ENCODE measurements around the gene IL1RAPL1. TPM values are rescaled to one million over a fixed set of nuclear protein-coding genes. Genes with fewer than 3 reads are reported as not detected.
"Not testable (repeated sequence)": the region's sequence is repeated elsewhere in the genome, so short reads cannot be mapped to it uniquely, and the experiment has no call there.

Gene IL1RAPL1
- total RNA-seq, 1 donor from 2014 or later, result not detected

DNA sequence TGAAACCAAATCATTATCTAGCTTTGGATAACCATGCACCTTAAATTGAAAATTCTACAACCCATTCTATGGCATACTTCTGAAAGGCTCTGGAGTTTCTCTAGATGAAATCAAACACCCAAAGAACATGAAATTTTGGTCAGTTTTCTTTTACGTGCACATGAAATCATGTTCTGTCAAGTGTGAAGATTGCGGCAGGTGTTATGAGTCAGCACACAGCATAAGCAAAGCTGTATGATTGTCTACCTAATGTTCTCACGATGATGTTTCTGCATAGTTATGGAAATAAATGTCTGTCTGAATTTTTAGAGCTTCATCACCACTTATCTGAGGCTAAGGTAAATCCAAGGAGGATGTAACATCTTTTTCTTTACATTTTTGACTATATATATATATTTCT lies 495.3 kb downstream of the IL1RAPL1 start:
- Mint-ChIP-seq H3K9me3 (no peaks in the 10 kb centered on the region), H3K4me3 (no peak overlapping the region), H3K27me3 (no peaks in the 10 kb centered on the region), H3K36me3 (ENCODE audit: low read depth) (no peaks in the 10 kb centered on the region), H3K27ac (no peak overlapping the region), H3K4me1 (no peaks in the 10 kb centered on the region)
- no peak for DNase-seq
- intact Hi-C loops (cut with micrococcal nuclease), result no loop called here

DNA sequence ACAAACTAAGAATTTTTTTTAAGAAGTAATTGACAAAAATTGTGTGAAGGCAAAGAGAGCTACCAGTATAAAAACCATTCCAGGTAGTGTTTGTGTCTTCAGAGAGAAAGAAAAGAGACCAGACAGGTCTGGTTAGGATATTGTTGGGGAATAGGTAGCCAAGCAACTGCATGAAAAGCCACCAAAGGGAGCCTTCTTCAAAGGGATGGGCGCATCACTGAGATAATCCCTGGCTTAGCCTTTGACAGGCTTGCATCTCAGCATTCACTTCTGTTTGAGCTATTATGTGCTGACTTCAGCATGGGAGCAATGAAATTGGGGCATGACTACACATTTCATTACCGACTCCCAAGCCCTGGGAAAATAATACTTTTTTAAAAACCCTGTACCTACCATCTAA lies 496.6 kb downstream of the IL1RAPL1 start:
- Mint-ChIP-seq H3K9me3 (no peaks in the 10 kb centered on the region), H3K27me3 (no peaks in the 10 kb centered on the region), H3K4me1 (no peaks in the 10 kb centered on the region), H3K36me3 (ENCODE audit: low read depth) (no peaks in the 10 kb centered on the region), H3K27ac (no peak overlapping the region), H3K4me3 (no peak overlapping the region)
- DNase-seq, result no peak
- intact Hi-C loops (cut with micrococcal nuclease), result no loop called here

DNA sequence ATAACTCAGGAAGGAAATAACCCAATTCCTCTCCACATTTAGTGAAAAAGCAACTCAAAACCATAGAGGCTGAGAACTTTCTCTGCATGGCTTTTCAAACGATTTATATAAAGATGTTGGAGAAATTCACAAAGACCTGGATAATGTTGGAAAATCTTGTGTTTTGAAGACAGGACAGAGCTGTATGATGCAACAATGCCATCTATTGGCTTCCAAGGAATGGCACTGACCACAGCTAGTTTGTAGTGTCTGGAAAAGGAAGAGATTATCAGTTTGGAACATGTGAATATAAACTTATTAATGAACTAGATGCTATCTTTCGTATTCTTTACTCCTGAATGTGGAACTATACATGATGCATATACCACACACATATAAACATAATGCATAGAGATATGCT lies 503.6 kb downstream of the IL1RAPL1 start:
- Mint-ChIP-seq H3K27me3 (no peaks in the 10 kb centered on the region), H3K4me3 (no peak overlapping the region), H3K36me3 (ENCODE audit: low read depth) (no peaks in the 10 kb centered on the region), H3K9me3 (no peaks in the 10 kb centered on the region), H3K27ac (no peak overlapping the region), H3K4me1 (no peaks in the 10 kb centered on the region)
- no peak for DNase-seq
- intact Hi-C loops (cut with micrococcal nuclease), result no loop called here

DNA sequence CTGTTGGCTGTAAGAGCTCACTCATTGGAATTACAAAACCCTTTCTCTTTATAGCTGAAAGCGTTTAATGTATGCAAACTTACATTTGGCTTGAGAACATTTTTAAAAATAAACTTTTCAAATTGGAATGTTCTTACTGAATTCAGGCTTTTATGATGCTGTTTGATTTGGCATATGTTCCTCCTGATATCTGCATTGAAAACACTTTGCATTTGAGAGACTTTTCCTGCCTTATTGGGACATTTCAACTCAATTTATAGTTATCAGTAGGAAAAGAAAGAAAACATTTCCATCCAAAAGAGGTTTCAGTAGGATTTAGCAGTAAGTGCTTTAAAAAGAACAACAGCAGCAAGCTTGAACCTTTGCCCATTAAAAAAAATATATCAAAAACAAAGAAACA lies 520.0 kb downstream of the IL1RAPL1 start:
- DNase-seq, result no peak
- no peaks in the 10 kb centered on the region for H3K27me3 Mint-ChIP-seq
- intact Hi-C loops (cut with micrococcal nuclease), result no loop called here
- no peaks in the 10 kb centered on the region for H3K4me1 Mint-ChIP-seq
- no peaks in the 10 kb centered on the region for H3K9me3 Mint-ChIP-seq
- H3K27ac Mint-ChIP-seq, result no peak overlapping the region
- H3K36me3 Mint-ChIP-seq (ENCODE audit: low read depth), result no peaks in the 10 kb centered on the region
- H3K4me3 Mint-ChIP-seq, result no peak overlapping the region

DNA sequence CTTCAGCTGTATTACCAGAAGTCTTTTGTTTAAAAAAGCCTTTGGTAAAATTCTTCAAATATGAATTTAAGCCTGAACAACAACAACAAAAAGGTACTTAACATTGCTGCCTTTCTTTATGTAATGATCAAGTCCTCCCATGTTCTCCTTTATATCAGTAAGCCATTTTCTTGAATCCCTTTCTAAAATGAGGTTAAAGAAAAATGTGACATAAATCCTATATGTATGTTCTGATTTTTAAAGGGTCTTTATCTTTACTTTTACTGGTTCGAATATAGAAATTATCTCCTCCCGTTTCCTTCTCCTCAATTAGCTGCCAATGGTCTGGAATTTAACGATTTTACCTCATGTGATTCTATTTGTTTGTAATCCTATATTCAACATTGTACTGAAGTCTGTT lies 522.8 kb downstream of the IL1RAPL1 start:
- no peak overlapping the region for H3K4me3 Mint-ChIP-seq
- H3K9me3 Mint-ChIP-seq, result no peaks in the 10 kb centered on the region
- intact Hi-C loops (cut with micrococcal nuclease), result no loop called here
- H3K36me3 Mint-ChIP-seq (ENCODE audit: low read depth), result no peaks in the 10 kb centered on the region
- H3K4me1 Mint-ChIP-seq, result no peaks in the 10 kb centered on the region
- H3K27ac Mint-ChIP-seq, result no peak overlapping the region
- no peaks in the 10 kb centered on the region for H3K27me3 Mint-ChIP-seq
- no peak for DNase-seq

DNA sequence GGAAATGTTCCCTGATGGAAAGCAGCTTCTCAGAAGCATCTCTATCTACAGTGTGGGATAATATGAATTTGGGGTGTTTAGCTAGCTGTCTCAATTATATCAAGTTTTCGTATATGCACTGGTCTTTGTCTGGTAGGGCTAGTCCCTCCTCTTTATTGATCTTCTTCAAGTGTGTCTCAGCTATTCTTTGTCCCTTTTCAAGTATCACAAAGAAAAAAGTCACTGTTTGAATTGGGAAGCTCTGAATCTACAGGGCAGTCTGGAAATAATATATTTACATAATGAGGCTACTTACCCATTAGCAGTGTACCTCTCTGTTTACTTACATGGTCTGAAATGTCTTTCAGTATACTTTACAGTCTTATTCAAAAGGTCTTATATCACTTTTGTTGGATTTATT lies 526.0 kb downstream of the IL1RAPL1 start:
- intact Hi-C loops (cut with micrococcal nuclease), result no loop called here
- Mint-ChIP-seq H3K36me3 (ENCODE audit: low read depth) (no peaks in the 10 kb centered on the region), H3K27me3 (no peaks in the 10 kb centered on the region), H3K9me3 (no peaks in the 10 kb centered on the region), H3K27ac (no peak overlapping the region), H3K4me1 (no peaks in the 10 kb centered on the region), H3K4me3 (no peak overlapping the region)
- no peak for DNase-seq

DNA sequence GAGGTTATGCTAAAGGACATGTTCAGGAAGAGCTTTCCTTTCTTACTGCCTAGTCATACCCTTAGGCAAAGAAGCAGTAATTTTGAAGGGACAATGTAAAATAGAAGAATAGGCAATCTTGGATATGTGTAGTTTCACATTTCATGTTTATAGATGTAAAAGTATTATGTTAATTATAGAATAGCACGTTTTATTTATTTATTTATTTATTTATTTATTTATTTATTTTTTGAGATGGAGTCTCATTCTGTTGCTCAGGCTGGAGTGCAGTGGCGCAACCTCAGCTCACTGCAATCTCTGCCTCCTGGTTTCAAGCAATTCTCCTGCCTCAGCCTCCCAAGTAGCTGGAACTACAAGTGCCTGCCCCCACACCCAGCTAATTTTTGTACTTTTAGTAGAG lies 535.6 kb downstream of the IL1RAPL1 start:
- intact Hi-C loops (cut with micrococcal nuclease); H3K27me3 Mint-ChIP-seq; H3K9me3 Mint-ChIP-seq; H3K4me1 Mint-ChIP-seq; H3K4me3 Mint-ChIP-seq; H3K36me3 Mint-ChIP-seq (ENCODE audit: low read depth); H3K27ac Mint-ChIP-seq; DNase-seq: not testable (repeated sequence)

DNA sequence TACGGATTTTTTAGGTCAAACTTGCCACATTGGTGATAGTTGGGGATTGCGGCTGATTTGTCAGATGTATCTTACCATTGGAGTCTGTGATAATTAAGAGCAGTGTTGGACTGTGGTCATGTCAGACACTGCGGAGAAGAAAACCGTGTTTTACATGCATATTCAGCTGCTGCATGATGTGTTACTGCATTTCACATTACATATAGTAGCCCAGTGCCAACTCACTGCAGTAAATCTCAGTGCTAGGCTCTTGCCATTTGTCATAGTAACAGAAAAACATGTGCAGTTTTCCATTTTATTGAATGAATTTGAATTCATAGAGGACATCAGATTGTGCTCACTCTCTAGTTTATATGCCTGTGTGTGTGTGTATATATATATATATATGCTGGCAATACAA lies 543.7 kb downstream of the IL1RAPL1 start:
- DNase-seq, result no peak
- H3K4me3 Mint-ChIP-seq, result no peak overlapping the region
- no peak overlapping the region for H3K27ac Mint-ChIP-seq
- H3K4me1 Mint-ChIP-seq, result no peaks in the 10 kb centered on the region
- no peaks in the 10 kb centered on the region for H3K27me3 Mint-ChIP-seq
- no peaks in the 10 kb centered on the region for H3K9me3 Mint-ChIP-seq
- intact Hi-C loops (cut with micrococcal nuclease), result no loop called here
- H3K36me3 Mint-ChIP-seq (ENCODE audit: low read depth), result no peaks in the 10 kb centered on the region

DNA sequence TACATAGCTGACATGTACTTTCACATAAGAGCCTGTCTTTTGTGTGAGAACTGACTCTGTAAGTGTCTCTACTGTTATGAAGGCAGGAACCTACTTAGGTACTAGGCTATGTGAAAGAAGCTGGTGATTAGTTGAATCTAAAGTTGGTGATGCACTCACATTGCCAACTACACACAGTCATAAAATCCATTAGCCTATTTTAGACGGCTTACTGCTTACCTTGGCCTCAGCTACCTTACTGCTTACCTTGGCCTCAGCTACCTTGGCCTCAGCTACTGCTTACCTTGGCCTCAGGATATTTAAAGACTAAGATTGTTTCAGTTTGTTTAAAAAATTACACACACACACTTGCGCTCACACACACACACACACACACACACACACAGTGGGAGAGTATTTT lies 549.7 kb downstream of the IL1RAPL1 start:
- H3K36me3 Mint-ChIP-seq (ENCODE audit: low read depth), result no peaks in the 10 kb centered on the region
- intact Hi-C loops (cut with micrococcal nuclease), result no loop called here
- no peak for DNase-seq
- no peak overlapping the region for H3K4me3 Mint-ChIP-seq
- H3K9me3 Mint-ChIP-seq, result no peaks in the 10 kb centered on the region
- no peaks in the 10 kb centered on the region for H3K27me3 Mint-ChIP-seq
- no peak overlapping the region for H3K27ac Mint-ChIP-seq
- no peaks in the 10 kb centered on the region for H3K4me1 Mint-ChIP-seq

DNA sequence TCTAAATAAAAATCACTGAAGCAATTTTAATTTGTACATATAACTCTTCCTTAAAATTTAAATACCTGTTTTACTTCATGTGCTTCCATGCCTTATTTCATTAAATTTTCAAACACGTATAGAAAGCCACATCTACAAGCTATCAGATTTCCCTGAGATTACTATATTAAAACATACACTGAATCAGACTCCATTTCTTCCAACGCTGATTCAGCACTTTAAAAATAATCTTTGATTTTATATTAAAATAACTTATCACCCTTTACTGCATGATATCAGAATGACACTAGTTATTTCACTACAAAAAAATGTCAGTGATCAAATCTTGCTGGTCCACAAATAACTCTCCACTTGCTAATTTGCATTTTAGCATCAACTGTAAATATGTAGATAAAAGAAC lies 550.8 kb downstream of the IL1RAPL1 start:
- no peaks in the 10 kb centered on the region for H3K27me3 Mint-ChIP-seq
- H3K9me3 Mint-ChIP-seq, result no peaks in the 10 kb centered on the region
- no peak for DNase-seq
- H3K4me1 Mint-ChIP-seq, result no peaks in the 10 kb centered on the region
- H3K27ac Mint-ChIP-seq, result no peak overlapping the region
- intact Hi-C loops (cut with micrococcal nuclease), result no loop called here
- no peak overlapping the region for H3K4me3 Mint-ChIP-seq
- no peaks in the 10 kb centered on the region for H3K36me3 Mint-ChIP-seq (ENCODE audit: low read depth)

DNA sequence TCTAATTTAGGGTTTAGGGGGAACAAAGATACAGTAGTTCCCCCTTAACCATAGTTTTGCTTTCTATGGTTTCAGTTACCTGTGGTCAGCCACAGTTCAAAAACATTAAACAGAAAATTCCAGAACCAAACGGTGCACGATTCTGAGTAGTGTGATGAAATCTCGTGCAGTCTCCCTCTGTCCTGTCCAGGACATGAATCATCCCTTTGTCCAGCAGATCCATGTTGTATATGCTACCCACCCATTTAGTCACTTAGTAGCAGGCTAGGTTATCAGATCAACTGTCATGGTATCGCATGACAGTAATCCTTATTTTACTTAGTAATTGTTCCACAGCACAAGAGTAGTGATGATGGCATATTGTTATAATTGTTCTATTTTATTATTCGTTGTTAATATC lies 556.1 kb downstream of the IL1RAPL1 start:
- no peak overlapping the region for H3K27ac Mint-ChIP-seq
- H3K4me3 Mint-ChIP-seq, result no peak overlapping the region
- no peaks in the 10 kb centered on the region for H3K9me3 Mint-ChIP-seq
- intact Hi-C loops (cut with micrococcal nuclease), result no loop called here
- no peaks in the 10 kb centered on the region for H3K27me3 Mint-ChIP-seq
- no peak for DNase-seq
- H3K36me3 Mint-ChIP-seq (ENCODE audit: low read depth), result no peaks in the 10 kb centered on the region
- H3K4me1 Mint-ChIP-seq, result no peaks in the 10 kb centered on the region

DNA sequence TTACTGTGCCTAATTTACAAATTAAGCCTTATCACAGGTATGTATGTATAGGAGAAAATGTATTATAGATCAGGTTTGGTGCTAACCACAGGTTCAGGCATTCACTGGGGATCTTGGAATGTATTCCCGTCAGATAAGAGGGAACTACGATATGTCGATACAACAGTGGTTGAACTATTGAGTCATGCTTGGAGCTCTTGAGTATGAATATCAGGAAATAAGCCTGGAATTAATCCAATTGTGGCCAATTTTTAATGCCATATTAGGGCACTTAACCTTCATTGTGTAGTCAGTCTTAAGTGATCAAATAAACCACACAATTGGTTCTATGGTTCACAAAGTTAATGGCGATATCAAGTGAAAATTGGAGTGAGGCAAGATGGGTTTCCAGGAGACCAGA lies 556.5 kb downstream of the IL1RAPL1 start:
- Mint-ChIP-seq H3K27me3 (no peaks in the 10 kb centered on the region), H3K4me3 (no peak overlapping the region)

DNA sequence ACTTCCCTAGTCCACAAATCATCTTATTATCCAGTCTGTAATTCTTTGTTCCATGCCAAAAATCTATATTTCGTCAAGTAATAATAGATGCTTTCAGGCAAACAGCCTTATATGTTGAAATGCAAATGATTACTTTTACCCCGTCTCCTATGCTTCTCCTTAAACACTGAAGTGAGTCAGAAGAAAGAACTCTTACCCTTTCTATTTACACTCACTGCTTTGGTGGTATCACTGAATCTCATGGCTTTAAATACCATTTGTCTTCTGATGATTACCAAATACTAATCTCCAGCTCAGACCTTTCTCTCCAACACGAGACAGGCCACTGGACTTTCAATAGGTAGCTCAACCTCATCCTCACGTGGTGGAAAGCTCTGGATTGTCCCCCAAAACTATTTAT lies 558.1 kb downstream of the IL1RAPL1 start:
- no peak for DNase-seq
- no peaks in the 10 kb centered on the region for H3K4me1 Mint-ChIP-seq
- H3K27me3 Mint-ChIP-seq, result no peaks in the 10 kb centered on the region
- H3K36me3 Mint-ChIP-seq (ENCODE audit: low read depth), result no peaks in the 10 kb centered on the region
- intact Hi-C loops (cut with micrococcal nuclease), result no loop called here
- no peaks in the 10 kb centered on the region for H3K9me3 Mint-ChIP-seq
- H3K27ac Mint-ChIP-seq, result no peak overlapping the region
- no peak overlapping the region for H3K4me3 Mint-ChIP-seq

More for the DNA sequence above, 556.5 kb downstream of the IL1RAPL1 start:
- no peak for DNase-seq
- no peak overlapping the region for H3K27ac Mint-ChIP-seq
- no peaks in the 10 kb centered on the region for H3K9me3 Mint-ChIP-seq
- no peaks in the 10 kb centered on the region for H3K36me3 Mint-ChIP-seq (ENCODE audit: low read depth)
- intact Hi-C loops (cut with micrococcal nuclease), result no loop called here
- H3K4me1 Mint-ChIP-seq, result no peaks in the 10 kb centered on the region

DNA sequence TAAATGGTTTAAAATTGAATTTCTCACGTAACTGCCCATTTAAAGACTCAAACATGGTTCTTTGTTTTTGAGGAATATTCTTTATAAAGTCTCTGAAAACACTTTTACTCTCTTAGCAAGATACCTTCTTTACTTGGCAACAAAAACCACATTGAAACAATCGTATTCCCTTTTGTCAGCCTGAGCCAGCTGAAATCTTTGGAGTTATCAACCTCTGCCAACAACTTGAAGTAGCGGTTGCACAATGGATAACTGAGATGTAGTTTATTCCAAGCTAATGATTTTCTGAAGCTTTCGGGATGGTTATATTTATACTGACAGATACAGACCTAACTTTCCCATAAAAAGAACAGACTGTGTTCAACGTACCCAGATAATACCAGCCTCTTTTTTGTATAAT lies 561.3 kb downstream of the IL1RAPL1 start:
- H3K4me3 Mint-ChIP-seq, result no peak overlapping the region
- no peaks in the 10 kb centered on the region for H3K36me3 Mint-ChIP-seq (ENCODE audit: low read depth)
- intact Hi-C loops (cut with micrococcal nuclease), result no loop called here
- DNase-seq, result no peak
- H3K27ac Mint-ChIP-seq, result no peak overlapping the region
- H3K4me1 Mint-ChIP-seq, result no peaks in the 10 kb centered on the region
- no peaks in the 10 kb centered on the region for H3K27me3 Mint-ChIP-seq
- H3K9me3 Mint-ChIP-seq, result no peaks in the 10 kb centered on the region

DNA sequence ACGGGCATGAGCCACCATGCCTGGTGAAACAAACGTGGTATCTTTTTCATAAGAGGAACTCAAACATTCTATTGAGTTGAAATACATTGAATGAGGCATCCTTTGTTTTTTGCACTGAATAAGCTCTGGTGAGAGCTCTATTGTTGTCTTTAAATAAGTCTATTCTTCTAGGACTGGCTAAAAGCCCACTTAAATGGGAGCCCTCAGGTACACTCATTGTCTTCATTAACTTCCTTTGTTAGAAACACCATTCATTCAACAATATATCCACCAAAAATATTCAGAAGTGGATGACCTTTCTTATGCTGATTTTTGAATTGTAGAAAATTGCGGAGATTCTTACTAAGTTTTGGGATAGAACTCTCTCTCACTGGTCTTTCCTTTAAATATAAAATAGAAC lies 568.0 kb downstream of the IL1RAPL1 start:
- no peaks in the 10 kb centered on the region for H3K27me3 Mint-ChIP-seq
- H3K27ac Mint-ChIP-seq, result no peak overlapping the region
- DNase-seq, result no peak
- no peaks in the 10 kb centered on the region for H3K4me1 Mint-ChIP-seq
- H3K9me3 Mint-ChIP-seq, result no peaks in the 10 kb centered on the region
- no peaks in the 10 kb centered on the region for H3K36me3 Mint-ChIP-seq (ENCODE audit: low read depth)
- intact Hi-C loops (cut with micrococcal nuclease), result no loop called here
- H3K4me3 Mint-ChIP-seq, result no peak overlapping the region

DNA sequence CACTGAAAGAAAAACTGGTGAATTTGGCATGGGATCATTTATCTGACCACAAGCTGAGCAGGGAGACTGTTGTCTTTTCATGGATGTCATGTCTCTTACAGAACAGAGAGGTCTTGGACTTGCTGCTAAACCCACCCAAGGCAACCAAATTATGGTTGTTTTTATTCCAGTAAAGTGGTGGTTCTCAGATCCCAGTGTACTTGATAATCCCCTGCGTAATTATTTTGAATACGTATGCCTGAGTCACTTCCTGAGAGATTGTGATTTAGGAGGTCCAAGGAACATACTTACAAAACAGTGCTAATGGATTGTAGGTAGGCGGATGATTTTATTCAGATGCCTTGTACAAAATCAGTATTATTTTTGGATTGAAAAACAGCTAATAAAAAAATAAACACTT lies 585.6 kb downstream of the IL1RAPL1 start:
- no peak overlapping the region for H3K4me3 Mint-ChIP-seq
- no peaks in the 10 kb centered on the region for H3K36me3 Mint-ChIP-seq (ENCODE audit: low read depth)
- H3K27me3 Mint-ChIP-seq, result no peaks in the 10 kb centered on the region
- H3K9me3 Mint-ChIP-seq, result no peaks in the 10 kb centered on the region
- no peak overlapping the region for H3K27ac Mint-ChIP-seq
- no peaks in the 10 kb centered on the region for H3K4me1 Mint-ChIP-seq
- intact Hi-C loops (cut with micrococcal nuclease), result no loop called here
- no peak for DNase-seq
